Measurements from ENCODE around the gene PANX3. TPM values are rescaled to one million over a fixed set of nuclear protein-coding genes. Genes with fewer than 3 reads are reported as not detected.

PANX3 gene
- polyA plus RNA-seq, 4 donors: 0.04 TPM; not detected in 3

DNA sequence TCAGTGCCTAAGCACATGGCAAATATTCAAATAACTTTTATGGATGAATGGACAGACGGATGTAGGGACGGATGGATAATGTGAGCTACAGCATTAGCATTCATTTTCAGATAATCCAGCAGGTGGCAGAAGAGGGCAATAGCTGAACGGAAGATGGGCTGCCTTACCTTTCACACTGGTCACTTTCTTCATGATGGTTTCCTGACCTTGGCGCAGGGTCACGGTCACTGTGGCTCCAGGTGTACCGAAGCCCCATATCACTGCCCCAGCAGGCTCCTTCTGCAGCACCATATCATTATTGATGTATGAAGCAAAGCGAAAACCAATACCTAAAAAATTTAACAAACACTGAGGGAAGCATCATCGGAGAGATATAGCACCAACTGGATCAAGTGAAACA lies 58.0 kb downstream of the PANX3 start:
- no peaks in the 10 kb centered on the region for H3K9me3 ChIP-seq (ENCODE audit: control insufficient read depth in 2 of 2, insufficient read depth in 1 of 2, low read depth in 1 of 2, low read length in 1 of 2)
- no peak for FAIRE-seq
- peaks cover 0 to 6% (median 5%) of the 10 kb centered on the region in 3 donors for H3K4me1 ChIP-seq (ENCODE audit: control insufficient read depth in 3 of 3, insufficient read depth in 2 of 3, low read depth in 1 of 3, low read length in 2 of 3)
- H3K27me3 ChIP-seq (ENCODE audit: control insufficient read depth in 3 of 3, insufficient read depth in 3 of 3, low read length in 3 of 3): no peaks in the 10 kb centered on the region
- H3K4me3 ChIP-seq (ENCODE audit: low read depth in 1 of 3, low read length in 3 of 3): no peak overlapping the region
- peak; percentile 54 to 66 for DNase-seq
- peaks cover 0 to 11% (median 3%) of the 10 kb centered on the region in 3 donors for H3K36me3 ChIP-seq (ENCODE audit: control insufficient read depth in 3 of 3, insufficient read depth in 2 of 3, low read depth in 1 of 3, low read length in 3 of 3)
- no peak overlapping the region for H3K27ac ChIP-seq (ENCODE audit: low read depth in 1 of 3, low read length in 2 of 3)
- 22 to 28% (median 26%) methylated on average over 8 of the region's 8 CpGs for WGBS, 3 donors

Other genes with a start within 250 kb of the PANX3 start
- gene OR8B2, start 226.9 kb upstream of the PANX3 start, polyA plus RNA-seq: not detected
- not detected for gene OR8B3, start 212.4 kb upstream of the PANX3 start, polyA plus RNA-seq
- not detected for gene OR8B4, start 186.6 kb upstream of the PANX3 start, polyA plus RNA-seq
- gene OR8B8, start 165.7 kb upstream of the PANX3 start, polyA plus RNA-seq: not detected
- gene OR8B12, start 67.8 kb upstream of the PANX3 start, polyA plus RNA-seq: not detected
- gene OR8A1, start 41.4 kb upstream of the PANX3 start, polyA plus RNA-seq: not detected
- gene TBRG1, start 11.4 kb downstream of the PANX3 start, polyA plus RNA-seq: 10 to 100 TPM; 22.5 to 47.4 (median 41.1) TPM
- 10 to 100 TPM in 3 of 4 donors, 1 to 10 TPM in 1; 4.1 to 68.9 (median 27.5) TPM for gene SIAE, start 62.3 kb downstream of the PANX3 start, polyA plus RNA-seq
- 1 to 10 TPM; 3.2 to 9.8 (median 7.0) TPM for gene SPA17, start 62.5 kb downstream of the PANX3 start, polyA plus RNA-seq
- gene NRGN, start 128.5 kb downstream of the PANX3 start, polyA plus RNA-seq: 1 to 10 TPM in 2 of 4 donors, under 1 TPM in 1, not detected in 1; 0.67 to 6.5 (median 2.3) TPM
- gene VSIG2, start 140.8 kb downstream of the PANX3 start, polyA plus RNA-seq: 1 to 10 TPM in 1 of 4 donors, under 1 TPM in 1, not detected in 2; 0.91 to 6.4 TPM
- 10 to 100 TPM in 2 of 4 donors, 1 to 10 TPM in 1, under 1 TPM in 1; 0.67 to 38.3 (median 6.9) TPM for gene ESAM, start 150.9 kb downstream of the PANX3 start, polyA plus RNA-seq
- 10 to 100 TPM in 1 of 4 donors, 1 to 10 TPM in 3; 4.4 to 19.9 (median 6.4) TPM for gene MSANTD2, start 189.0 kb downstream of the PANX3 start, polyA plus RNA-seq

All from small intestine (tissue), 7 donors.